ENCODE measurements around the gene C1QL4.
A peak's percentile ranks its signal among the peaks of the same experiment; 100 is the strongest.

Gene C1QL4

GRCh38 chr12:49349266-49349665 is 12.3 kb upstream of the C1QL4 start:
- no peak for DNase-seq (ENCODE audit: low read depth)
- no peak overlapping the region for H3K4me3 ChIP-seq (ENCODE audit: low read depth, low read length)

GRCh38 chr12:49348781-49349180 is 11.8 kb upstream of the C1QL4 start:
- no peak overlapping the region for H3K4me3 ChIP-seq (ENCODE audit: low read depth, low read length)
- DNase-seq (ENCODE audit: low read depth), result no peak

DNA sequence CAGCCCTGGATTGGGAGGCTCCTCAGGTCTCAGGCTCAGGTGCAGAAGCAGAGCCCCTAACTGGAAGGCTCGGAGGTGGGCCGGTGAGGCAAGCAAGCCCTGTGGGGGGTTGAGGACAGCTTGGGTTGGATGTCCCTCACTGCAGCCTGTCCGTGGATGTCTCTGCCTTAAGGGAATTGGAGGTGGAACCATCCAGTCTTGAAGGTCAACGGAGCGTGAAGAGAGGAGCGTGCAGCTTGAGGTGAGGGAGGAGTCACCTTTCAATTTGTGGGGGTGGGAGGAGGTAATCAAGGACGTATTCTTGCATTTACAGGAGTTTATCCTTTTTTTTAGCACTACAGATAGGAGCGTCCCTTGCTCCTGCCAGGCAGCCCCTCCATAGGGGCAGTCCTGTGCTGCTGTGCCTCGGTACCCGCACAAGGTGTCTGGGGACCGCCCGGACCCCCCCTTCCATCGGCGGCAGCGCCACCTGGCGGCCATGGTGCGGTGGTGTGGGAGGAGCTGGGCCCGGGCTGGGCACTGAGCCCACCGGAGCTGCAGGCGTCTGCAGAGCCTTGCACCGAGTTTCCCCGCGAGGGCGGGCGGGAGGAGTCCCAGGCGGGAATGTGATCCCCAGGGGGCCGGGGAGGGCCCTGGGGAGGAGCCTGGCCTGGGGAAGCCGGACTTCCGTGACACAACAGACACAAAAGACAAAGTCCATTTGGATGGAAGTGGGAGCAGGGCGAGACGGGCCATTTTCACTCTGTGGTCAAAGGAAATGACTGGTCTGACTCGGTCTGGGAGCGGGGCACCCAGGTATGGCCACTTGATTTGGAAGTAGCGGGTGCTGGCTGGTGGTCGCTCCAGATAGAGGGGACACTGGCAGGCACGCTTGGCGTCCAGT is 10.6 kb upstream of the C1QL4 start:
- no peak for DNase-seq (ENCODE audit: low read depth)
- H3K4me3 ChIP-seq (ENCODE audit: low read depth, low read length), result peak overlapping the region; percentile 21

DNA sequence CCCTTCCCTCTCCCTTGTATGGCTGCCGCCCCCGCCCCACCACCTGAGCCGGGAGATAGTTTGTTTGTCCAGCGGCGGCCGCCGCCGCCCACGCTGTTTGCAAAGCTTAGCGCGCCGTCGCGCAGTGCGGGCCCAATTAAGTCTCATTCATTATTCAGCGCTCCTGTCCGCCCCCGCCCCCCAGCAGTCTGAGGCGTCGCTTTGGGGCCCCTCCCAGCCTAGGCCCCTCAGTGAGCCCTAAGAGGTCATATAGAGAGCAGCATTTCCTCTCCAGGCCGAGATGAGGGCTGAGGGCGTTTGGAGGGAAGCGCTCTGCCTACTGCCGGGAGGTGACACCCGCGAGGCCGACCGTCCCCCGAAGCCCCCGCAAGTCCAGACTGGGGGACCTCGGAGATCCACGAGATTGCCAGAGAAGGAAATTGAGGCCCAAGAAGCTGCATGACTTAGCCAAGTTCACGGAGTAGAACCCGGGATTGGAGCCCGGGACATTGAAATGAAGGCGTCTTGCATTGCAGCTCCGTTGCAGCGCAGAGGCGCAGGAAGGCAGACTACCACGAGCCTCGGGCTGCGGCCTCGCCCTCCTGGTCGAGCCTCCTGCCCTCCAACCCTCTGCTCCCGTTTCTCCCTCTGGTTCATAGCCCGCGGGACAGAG is 9.8 kb upstream of the C1QL4 start, which contains the start of gene DNAJC22:
Gene DNAJC22, plus strand, starts transcription at position 230 of the 652 bp plus-strand sequence. CDS start 1,985 bp downstream, outside the sequence.
- DNase-seq (ENCODE audit: low read depth), result no peak
- H3K4me3 ChIP-seq (ENCODE audit: low read depth, low read length), result peak within 1 kb of the TSS; percentile 42

DNA sequence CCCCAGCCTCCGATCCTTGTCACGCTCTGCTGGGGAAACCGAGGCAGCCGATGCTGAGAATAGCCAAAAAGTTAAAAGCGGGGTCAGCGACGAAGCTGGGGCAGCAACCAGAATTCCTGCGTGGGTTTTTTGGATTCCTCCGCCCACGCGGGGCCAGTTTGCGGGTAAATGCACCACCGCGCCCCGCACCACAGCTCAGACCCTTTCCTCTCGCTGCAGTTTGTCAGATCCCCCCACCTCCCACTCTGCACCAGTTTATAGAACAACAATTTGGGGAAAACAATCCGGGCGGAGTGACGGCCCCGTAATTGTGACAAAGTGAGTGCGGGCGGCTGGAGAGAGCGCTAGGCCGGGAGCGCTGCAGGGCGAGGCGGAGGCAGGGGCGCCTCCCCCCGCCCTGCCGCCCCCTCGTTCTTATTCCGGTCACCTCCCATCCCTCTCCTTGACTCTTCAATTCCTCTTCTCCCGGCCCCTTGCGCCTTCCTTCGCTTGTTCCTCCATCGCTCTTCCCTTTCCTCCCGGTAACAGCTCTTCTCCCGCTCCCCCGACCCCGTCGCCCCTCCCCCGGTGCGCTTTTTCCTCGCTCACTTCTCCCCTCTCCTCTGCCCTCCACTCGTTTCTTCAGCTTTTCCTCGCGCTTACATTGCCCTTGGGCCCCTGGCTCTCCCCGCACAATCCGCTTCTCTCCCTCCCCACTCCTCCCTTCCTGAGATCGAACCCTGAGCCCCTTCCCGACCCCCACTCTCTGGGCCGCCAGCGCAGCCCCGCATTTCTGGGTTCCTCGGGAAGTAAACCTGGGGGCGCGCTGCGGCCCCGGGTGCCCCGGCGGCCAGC is 9.1 kb upstream of the C1QL4 start:
- DNase-seq (ENCODE audit: low read depth), result no peak
- H3K4me3 ChIP-seq (ENCODE audit: low read depth, low read length), result peak overlapping the region; percentile 42

- DNase-seq (ENCODE audit: low read depth), result no peak
- peak overlapping the region; percentile 42 for H3K4me3 ChIP-seq (ENCODE audit: low read depth, low read length)
Measured at GRCh38 chr12:49345051-49345824, 8.2 kb upstream of the C1QL4 start.

GRCh38 chr12:49344486-49345050 is 7.6 kb upstream of the C1QL4 start:
- H3K4me3 ChIP-seq (ENCODE audit: low read depth, low read length), result no peak overlapping the region
- no peak for DNase-seq (ENCODE audit: low read depth)

- no peak for DNase-seq (ENCODE audit: low read depth)
- peak overlapping the region; percentile 33 for H3K4me3 ChIP-seq (ENCODE audit: low read depth, low read length)
Measured at GRCh38 chr12:49342914-49343731, 6.1 kb upstream of the C1QL4 start.

DNA sequence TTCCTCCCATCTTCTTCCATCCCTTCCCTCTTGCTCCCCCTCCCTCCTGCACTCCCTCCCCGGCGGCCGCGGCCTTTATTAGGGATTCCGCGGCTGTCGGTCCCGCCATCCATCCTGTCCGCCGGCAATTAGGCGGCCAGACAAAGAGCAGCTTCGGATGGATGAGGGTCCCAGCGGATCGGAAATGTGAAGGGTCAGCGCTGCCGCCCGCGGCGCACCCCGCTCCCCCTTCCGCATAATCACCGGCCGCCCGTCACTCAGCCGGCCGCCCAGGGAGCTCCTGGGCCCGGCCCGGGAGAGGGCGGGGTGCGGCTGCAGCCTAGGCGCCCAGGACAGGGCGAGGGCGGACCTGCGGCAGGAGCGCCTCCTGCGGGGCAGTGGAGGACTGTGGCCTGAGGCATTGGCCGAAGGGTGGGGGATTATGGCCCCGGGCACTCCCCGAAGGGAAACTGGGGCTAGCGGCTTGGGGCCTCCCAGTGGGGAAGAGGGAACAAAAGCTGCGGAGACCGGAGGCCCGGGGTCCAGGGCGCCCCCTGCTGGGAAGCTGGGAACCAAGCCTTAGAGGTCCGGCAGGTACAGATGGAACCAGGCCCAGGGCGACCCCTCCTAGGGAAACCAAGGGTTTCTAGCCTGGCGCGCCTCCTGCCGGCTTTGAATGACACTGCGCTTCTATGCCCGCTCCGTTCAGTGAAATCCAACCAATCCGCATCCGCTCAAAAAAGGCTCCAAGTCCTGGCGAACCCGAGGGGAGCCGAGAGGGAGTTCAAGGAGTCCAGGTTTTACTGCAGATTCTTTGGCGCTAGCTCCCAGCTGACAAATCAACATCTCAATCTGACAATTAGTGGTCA is 5.3 kb upstream of the C1QL4 start:
- H3K4me3 ChIP-seq (ENCODE audit: low read depth, low read length), result peak overlapping the region; percentile 33
- DNase-seq (ENCODE audit: low read depth), result no peak

GRCh38 chr12:49341777-49342065 is 4.7 kb upstream of the C1QL4 start:
- no peak for DNase-seq (ENCODE audit: low read depth)
- H3K4me3 ChIP-seq (ENCODE audit: low read depth, low read length), result peak overlapping the region; percentile 33

DNA sequence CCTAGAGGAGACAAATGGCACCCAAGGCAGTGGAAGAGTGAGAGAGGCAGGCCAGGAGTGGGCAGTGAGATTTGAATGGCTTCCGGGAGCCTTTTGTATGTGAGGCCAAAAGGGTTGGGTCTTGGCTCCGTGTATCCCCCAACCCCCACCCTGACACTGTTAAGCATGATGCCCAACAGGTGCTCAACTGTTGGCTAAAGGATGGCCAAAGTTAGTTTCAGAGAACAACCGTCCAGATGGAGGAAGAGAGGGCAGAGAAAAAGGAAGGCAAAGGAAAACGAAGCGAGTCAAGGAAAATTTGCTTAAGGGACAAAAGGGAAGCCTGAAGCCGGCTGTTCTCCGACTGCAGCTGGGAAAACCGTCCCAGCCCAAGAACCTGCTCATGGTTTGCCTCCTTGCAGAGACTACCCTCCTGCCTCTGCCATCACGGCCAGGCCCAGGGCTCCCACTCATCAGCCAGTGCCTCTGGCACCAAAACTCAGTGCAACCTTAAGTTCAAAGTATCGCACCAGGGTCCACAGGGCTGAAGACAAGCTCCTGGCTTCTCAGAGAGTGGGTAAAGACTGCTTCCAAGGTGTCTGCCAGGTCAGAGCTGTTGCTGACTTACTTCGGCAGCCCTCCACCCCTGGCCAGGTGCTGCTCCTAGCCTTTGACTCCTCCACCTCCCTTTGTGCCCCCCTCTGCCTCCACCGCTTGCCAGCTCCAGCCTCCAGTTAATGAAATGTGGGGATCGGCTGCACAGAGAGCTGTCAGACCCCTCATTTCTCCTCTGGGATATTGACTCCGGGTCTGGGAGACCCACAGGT is 4.2 kb upstream of the C1QL4 start:
- DNase-seq (ENCODE audit: low read depth), result no peak
- no peak overlapping the region for H3K4me3 ChIP-seq (ENCODE audit: low read depth, low read length)

DNA sequence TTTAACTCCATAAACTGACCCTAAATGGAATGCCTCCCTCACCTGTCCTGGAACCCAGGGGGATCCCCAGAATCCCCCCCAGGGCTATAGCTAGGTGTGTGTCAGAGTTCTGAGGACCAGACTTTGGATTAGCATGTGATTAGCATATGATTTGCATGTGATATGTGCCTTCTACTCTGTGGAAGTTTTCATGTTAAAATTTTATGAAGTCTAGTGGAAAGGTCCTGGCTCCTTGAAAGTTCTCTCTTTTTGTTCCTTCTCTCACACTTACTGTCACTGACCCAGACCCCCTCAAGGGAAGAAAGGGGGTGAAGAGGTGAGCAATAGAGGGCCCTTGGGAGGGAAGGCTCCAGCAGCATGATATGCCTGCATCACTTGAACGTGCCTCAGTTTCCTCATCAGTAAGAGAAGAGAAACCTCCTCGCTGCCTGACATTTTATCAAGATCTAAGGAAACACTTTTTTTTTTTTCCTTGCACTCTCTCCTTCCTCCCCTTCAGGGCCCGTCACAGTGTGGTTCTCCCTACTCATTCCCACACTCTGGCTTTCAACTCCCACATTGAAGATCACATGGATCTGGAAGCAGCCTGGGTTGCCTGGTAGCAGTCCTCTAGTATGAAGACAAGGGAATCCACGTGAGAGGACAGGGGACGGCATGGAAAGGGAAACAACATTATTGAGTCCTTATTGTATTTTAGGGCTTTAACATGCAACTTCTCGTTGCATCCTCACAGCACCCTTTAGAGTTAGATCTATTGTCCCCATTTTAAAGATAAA is 3.3 kb upstream of the C1QL4 start:
- no peak overlapping the region for H3K4me3 ChIP-seq (ENCODE audit: low read depth, low read length)
- no peak for DNase-seq (ENCODE audit: low read depth)

GRCh38 chr12:49339464-49339861 is 2.5 kb upstream of the C1QL4 start:
- no peak for DNase-seq (ENCODE audit: low read depth)
- H3K4me3 ChIP-seq (ENCODE audit: low read depth, low read length), result no peak overlapping the region

GRCh38 chr12:49338830-49339463 is 2.0 kb upstream of the C1QL4 start:
- H3K4me3 ChIP-seq (ENCODE audit: low read depth, low read length), result no peak overlapping the region
- no peak for DNase-seq (ENCODE audit: low read depth)

DNA sequence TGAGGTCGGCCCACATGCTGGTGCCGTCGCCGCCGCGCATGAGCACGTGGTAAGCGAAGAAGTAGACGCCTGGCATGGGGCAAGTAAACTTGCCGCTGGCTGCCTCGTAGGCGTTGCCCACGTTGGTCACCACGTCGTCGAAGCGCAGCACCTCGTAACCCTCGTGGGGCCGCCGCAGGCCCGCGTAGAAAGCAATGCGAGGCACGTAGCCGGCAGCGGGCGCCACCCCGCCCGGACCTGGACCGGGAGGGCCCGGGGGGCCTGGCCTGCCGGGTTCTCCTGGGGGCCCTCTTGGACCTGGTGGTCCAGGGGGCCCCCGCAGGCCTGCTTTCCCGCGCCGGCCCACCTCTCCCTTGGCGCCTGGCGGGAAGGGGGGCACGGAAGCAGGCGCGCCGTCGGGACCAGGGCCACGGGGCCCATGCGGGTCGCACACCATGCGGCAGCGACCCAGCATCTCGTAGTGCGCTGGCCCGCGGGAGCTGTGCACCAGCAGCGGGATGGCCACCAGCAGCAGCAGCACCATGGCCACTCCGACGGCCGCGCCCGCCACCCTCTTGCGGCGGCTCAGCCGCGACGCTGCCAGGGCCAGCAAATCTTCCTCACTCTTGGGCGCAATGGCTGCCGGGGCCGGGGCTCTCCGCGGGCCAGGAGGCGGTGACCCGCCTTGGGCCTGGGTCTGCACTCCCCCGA is 888 bp downstream of the C1QL4 start:
- H3K4me3 ChIP-seq (ENCODE audit: low read depth, low read length), result no peak overlapping the region
- no peak for DNase-seq (ENCODE audit: low read depth)
